ENCODE results near the gene CORO2B.

CORO2B gene

GRCh38 chr15:68574629-68575028, 4.2 kb upstream of the CORO2B start:
- no peak for DNase-seq

GRCh38 chr15:68576235-68576892, 2.4 kb upstream of the CORO2B start:
- no peak for DNase-seq

GRCh38 chr15:68578175-68578979, 416 bp upstream of the CORO2B start:
- DNase-seq, result peak; percentile 47 to 61

- DNase-seq, result no peak
Observed at GRCh38 chr15:68580026-68580882, 1.5 kb downstream of the CORO2B start.

- DNase-seq, result no peak
Observed at GRCh38 chr15:68580883-68581155, 2.0 kb downstream of the CORO2B start.

- DNase-seq, result no peak
Observed at GRCh38 chr15:68581725-68582124, 2.9 kb downstream of the CORO2B start.

- no peak for DNase-seq
Observed at GRCh38 chr15:68582236-68582635, 3.4 kb downstream of the CORO2B start.

GRCh38 chr15:68582864-68583263, 4.1 kb downstream of the CORO2B start:
- DNase-seq, result no peak

GRCh38 chr15:68583321-68583720, 4.5 kb downstream of the CORO2B start:
- DNase-seq, result no peak

GRCh38 chr15:68583936-68584755, 5.4 kb downstream of the CORO2B start:
- no peak for DNase-seq

- DNase-seq, result no peak
Observed at GRCh38 chr15:68584756-68585573, 6.2 kb downstream of the CORO2B start.

GRCh38 chr15:68585574-68586273, 6.9 kb downstream of the CORO2B start:
- no peak for DNase-seq

GRCh38 chr15:68586274-68586961, 7.6 kb downstream of the CORO2B start:
- peak; percentile 96 to 97 for DNase-seq

- no peak for DNase-seq
Observed at GRCh38 chr15:68587769-68588385, 9.1 kb downstream of the CORO2B start.

GRCh38 chr15:68589053-68589452, 10.3 kb downstream of the CORO2B start:
- DNase-seq, result no peak

GRCh38 chr15:68589783-68590710, 11.3 kb downstream of the CORO2B start:
- no peak for DNase-seq

- no peak for DNase-seq
Observed at GRCh38 chr15:68590721-68591389, 12.1 kb downstream of the CORO2B start.

- DNase-seq, result no peak
Observed at GRCh38 chr15:68592054-68592453, 13.3 kb downstream of the CORO2B start.

All from SW 1271 (cell line).